ENCODE data around the gene PC. TPM values are rescaled to one million over a fixed set of nuclear protein-coding genes. Genes with fewer than 3 reads are reported as not detected.

The PC gene
- total and polyA plus RNA-seq, 9 of the 15 experiments (the other 6 are each of a cell fraction or from before 2014, with no cell fraction given) = 0.94 to 38.0 (median 8.7) TPM

GRCh38 chr11:66835768-66836405 is 122.3 kb downstream of the PC start (continued):
- TF ChIP-seq IRF1 (CRISPR knock-in tag; IDR thresholded peaks at IDR 0.05; ENCODE audit: borderline replicate concordance) = no peak
- TF ChIP-seq DPF2 (IDR thresholded peaks at IDR 0.05) = peak; percentile 82
- no peak for TF ChIP-seq RBM39 (optimal IDR thresholded peaks at IDR 0.05; ENCODE audit: low read depth, low read length)
- no peak for TF ChIP-seq ZBTB8A (IDR thresholded peaks at IDR 0.05; ENCODE audit: partially characterized antibody)
- TF ChIP-seq FOS (IDR thresholded peaks at IDR 0.05; ENCODE audit: extremely low read depth, insufficient read length) = no peak
- TF ChIP-seq HMBOX1 (IDR thresholded peaks at IDR 0.05) = no peak
- no peak for TF ChIP-seq HNRNPL (IDR thresholded peaks at IDR 0.05; ENCODE audit: low read depth, low read length)
- TF ChIP-seq CEBPG (CRISPR knock-in tag; IDR thresholded peaks at IDR 0.05) = peak; percentile 57; the same call in 1 of the 2 replicates
- no peak; a peak in 2 of 4 replicates for TF ChIP-seq CEBPG (tag; conservative IDR thresholded peaks at IDR 0.05 in 1 of 2, IDR thresholded peaks at IDR 0.05 in 1 of 2)
- TF ChIP-seq RUNX1 (IDR thresholded peaks at IDR 0.05; ENCODE audit: low read depth) = no peak
- TF ChIP-seq MTA2 (IDR thresholded peaks at IDR 0.05; ENCODE audit: low read depth) = no peak
- TF ChIP-seq, protein P1, sequence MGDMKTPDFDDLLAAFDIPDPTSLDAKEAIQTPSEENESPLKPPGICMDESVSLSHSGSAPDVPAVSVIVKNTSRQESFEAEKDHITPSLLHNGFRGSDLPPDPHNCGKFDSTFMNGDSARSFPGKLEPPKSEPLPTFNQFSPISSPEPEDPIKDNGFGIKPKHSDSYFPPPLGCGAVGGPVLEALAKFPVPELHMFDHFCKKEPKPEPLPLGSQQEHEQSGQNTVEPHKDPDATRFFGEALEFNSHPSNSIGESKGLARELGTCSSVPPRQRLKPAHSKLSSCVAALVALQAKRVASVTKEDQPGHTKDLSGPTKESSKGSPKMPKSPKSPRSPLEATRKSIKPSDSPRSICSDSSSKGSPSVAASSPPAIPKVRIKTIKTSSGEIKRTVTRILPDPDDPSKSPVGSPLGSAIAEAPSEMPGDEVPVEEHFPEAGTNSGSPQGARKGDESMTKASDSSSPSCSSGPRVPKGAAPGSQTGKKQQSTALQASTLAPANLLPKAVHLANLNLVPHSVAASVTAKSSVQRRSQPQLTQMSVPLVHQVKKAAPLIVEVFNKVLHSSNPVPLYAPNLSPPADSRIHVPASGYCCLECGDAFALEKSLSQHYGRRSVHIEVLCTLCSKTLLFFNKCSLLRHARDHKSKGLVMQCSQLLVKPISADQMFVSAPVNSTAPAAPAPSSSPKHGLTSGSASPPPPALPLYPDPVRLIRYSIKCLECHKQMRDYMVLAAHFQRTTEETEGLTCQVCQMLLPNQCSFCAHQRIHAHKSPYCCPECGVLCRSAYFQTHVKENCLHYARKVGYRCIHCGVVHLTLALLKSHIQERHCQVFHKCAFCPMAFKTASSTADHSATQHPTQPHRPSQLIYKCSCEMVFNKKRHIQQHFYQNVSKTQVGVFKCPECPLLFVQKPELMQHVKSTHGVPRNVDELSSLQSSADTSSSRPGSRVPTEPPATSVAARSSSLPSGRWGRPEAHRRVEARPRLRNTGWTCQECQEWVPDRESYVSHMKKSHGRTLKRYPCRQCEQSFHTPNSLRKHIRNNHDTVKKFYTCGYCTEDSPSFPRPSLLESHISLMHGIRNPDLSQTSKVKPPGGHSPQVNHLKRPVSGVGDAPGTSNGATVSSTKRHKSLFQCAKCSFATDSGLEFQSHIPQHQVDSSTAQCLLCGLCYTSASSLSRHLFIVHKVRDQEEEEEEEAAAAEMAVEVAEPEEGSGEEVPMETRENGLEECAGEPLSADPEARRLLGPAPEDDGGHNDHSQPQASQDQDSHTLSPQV (IDR thresholded peaks at IDR 0.05) = peak; percentile 81
- TF ChIP-seq CBFB (CRISPR knock-in tag; IDR thresholded peaks at IDR 0.05) = no peak
- TF ChIP-seq LARP7 (IDR thresholded peaks at IDR 0.05) = no peak; the same call in 1 of the 2 replicates
- TF ChIP-seq MYNN (IDR thresholded peaks at IDR 0.05) = no peak
- no peak for TF ChIP-seq MYNN (CRISPR knock-in tag; IDR thresholded peaks at IDR 0.05)
- no peak for TF ChIP-seq PTRF (tag; IDR thresholded peaks at IDR 0.05)
- TF ChIP-seq SOX6 (IDR thresholded peaks at IDR 0.05) = no peak
- peak; percentile 51 for TF ChIP-seq EP400 (IDR thresholded peaks at IDR 0.05)
- TF ChIP-seq, protein P2, sequence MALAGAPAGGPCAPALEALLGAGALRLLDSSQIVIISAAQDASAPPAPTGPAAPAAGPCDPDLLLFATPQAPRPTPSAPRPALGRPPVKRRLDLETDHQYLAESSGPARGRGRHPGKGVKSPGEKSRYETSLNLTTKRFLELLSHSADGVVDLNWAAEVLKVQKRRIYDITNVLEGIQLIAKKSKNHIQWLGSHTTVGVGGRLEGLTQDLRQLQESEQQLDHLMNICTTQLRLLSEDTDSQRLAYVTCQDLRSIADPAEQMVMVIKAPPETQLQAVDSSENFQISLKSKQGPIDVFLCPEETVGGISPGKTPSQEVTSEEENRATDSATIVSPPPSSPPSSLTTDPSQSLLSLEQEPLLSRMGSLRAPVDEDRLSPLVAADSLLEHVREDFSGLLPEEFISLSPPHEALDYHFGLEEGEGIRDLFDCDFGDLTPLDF (CRISPR knock-in tag; IDR thresholded peaks at IDR 0.05) = no peak
- no peak for TF ChIP-seq ZNF780A (CRISPR knock-in tag; IDR thresholded peaks at IDR 0.05)
- no peak for TF ChIP-seq ARHGAP35 (IDR thresholded peaks at IDR 0.05; ENCODE audit: partially characterized antibody)
- no peak for TF ChIP-seq ZC3H11A (IDR thresholded peaks at IDR 0.05; ENCODE audit: low read depth, low read length)
- TF ChIP-seq POLR2G (IDR thresholded peaks at IDR 0.05; ENCODE audit: low read depth, low read length) = no peak
- no peak for TF ChIP-seq SUPT5H (IDR thresholded peaks at IDR 0.05)
